Measurements from ENCODE around the gene FERMT2.

DNA sequence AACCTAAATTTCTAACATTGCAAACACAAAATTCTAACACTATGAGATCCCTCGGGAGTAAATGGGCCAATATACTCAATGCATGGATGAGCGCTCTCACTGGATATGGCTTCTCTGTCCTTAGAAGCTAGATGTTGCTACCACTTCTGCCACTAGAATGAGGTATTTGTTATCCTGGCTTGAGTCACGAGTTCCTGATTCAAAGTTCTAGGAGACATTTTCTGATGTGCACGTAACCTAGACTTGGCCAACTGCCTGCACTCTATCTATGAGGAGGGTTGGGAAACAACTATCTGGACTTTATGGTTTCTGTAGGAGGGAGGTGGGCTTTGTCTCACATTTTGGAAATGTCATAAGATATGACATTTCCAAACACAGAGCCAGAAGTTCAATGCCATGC lies 37.6 kb downstream of the FERMT2 start:
- TF ChIP-seq, protein P1, sequence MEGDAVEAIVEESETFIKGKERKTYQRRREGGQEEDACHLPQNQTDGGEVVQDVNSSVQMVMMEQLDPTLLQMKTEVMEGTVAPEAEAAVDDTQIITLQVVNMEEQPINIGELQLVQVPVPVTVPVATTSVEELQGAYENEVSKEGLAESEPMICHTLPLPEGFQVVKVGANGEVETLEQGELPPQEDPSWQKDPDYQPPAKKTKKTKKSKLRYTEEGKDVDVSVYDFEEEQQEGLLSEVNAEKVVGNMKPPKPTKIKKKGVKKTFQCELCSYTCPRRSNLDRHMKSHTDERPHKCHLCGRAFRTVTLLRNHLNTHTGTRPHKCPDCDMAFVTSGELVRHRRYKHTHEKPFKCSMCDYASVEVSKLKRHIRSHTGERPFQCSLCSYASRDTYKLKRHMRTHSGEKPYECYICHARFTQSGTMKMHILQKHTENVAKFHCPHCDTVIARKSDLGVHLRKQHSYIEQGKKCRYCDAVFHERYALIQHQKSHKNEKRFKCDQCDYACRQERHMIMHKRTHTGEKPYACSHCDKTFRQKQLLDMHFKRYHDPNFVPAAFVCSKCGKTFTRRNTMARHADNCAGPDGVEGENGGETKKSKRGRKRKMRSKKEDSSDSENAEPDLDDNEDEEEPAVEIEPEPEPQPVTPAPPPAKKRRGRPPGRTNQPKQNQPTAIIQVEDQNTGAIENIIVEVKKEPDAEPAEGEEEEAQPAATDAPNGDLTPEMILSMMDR (IDR thresholded peaks at IDR 0.05), result no peak
- TF ChIP-seq POLR2A (IDR thresholded peaks at IDR 0.05), result no peak

Measured in testis (tissue), 2 donors.